Measurements from ENCODE around the gene KSR2. TPM values are rescaled to one million over a fixed set of nuclear protein-coding genes. Genes with fewer than 3 reads are reported as not detected.

KSR2 gene
- total RNA-seq, 1 donor: 0.10 TPM

DNA sequence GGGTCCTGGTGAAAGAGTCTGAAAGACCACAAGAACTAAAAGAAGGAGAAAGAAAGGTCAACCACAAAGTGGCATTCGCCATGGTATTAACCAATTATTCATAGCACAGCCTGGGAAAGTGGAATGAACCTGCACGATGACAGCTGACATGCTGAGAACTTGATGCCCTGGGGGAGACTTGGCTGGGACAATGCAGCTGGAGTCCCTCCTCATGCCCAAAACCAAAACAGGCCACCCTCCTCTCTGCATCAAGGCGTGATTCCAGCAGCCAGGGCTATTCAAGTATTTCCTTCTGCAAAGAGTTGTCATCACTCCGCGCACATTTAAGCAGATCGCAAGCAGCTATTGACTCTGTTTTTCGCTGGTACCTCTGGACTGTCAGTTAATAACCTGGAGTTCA, 440.3 kb downstream of the KSR2 start:
- H3K9me3 ChIP-seq (ENCODE audit: low read depth, low read length): no peaks in the 10 kb centered on the region
- H3K4me1 ChIP-seq (ENCODE audit: insufficient read depth, low read length): peaks cover 5% of the 10 kb centered on the region
- no peak overlapping the region for H3K4me3 ChIP-seq (ENCODE audit: low read length)
- H3K27me3 ChIP-seq (ENCODE audit: insufficient read depth, low read length): no peaks in the 10 kb centered on the region

DNA sequence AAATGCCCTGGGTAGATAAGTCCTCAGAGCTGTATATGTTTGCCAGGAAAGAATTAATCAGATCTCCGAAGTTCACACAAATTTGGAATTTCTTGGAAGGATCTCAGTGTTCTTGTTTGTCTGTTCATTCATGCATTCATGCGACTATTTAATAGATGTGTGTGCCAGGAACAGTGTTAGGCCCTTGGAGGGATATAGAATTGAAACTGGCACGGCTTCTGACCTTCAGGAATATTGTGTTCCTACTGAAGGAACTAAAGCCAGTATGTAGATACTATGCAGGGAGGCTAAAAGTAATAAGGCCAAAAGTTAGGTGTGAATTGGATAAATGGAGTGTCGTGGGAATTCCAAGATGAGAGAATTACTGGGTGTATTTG, 441.3 kb downstream of the KSR2 start:
- Histone ChIP-seq H3K9me3 (ENCODE audit: low read depth, low read length) (no peaks in the 10 kb centered on the region), H3K4me3 (ENCODE audit: low read length) (no peak overlapping the region), H3K4me1 (ENCODE audit: insufficient read depth, low read length) (peaks cover 16% of the 10 kb centered on the region), H3K27me3 (ENCODE audit: insufficient read depth, low read length) (no peaks in the 10 kb centered on the region)

DNA sequence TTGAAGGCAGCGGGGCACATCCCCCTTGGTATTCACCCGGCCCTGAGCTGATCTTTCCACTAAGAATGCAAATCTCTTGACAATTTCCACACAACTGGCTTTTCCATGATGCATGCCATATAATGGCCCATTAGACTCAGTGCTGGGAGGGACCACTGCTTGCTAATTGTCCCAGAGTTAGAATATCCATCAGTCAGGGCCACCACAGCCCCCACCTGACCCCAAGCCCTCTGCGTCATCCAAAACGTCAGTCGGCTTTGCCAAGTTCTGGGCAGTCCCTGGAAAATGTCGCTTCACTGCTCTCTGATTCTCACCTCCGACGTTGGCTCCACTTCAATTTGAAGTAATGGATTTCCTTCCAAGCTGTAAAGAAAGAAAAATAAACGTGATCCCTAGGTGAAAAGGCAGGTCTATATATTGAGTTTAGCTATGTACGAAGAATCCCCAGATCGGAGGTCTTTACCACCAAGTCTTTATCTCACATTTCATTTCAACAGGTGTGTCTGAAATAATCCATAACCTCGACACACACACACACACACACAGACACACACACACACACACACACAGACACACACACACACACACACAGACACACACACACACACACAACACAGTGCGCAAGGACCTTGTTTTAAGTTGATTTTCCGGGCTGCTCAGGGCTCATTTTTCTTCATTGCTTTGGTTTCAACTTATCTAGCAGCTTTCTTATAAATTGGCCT, 441.9 kb downstream of the KSR2 start:
- no peak overlapping the region for H3K4me3 ChIP-seq (ENCODE audit: low read length)
- H3K9me3 ChIP-seq (ENCODE audit: low read depth, low read length): no peaks in the 10 kb centered on the region
- no peaks in the 10 kb centered on the region for H3K27me3 ChIP-seq (ENCODE audit: insufficient read depth, low read length)
- peaks cover 22% of the 10 kb centered on the region for H3K4me1 ChIP-seq (ENCODE audit: insufficient read depth, low read length)

DNA sequence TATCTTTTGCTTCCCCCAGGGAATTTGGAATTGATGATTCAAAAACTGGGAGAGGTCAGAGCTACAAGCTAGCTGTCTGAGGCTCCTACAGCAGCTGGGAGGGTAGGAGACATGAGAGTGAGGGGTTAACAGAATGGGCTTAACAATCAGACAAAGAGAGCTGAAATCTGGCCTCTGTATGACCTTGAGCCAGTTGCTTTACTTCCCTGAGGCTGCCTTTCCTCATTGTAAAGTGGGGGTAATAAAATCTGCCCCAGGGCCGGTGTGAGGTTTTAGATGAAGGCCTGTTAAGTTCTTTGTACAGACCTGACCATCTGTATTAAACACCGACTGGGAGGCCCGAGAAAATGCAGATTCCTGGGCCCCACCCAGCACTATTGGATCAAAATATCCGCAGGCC, 443.0 kb downstream of the KSR2 start:
- H3K4me1 ChIP-seq (ENCODE audit: insufficient read depth, low read length): peaks cover 33% of the 10 kb centered on the region
- no peak overlapping the region for H3K4me3 ChIP-seq (ENCODE audit: low read length)
- no peaks in the 10 kb centered on the region for H3K27me3 ChIP-seq (ENCODE audit: insufficient read depth, low read length)
- no peaks in the 10 kb centered on the region for H3K9me3 ChIP-seq (ENCODE audit: low read depth, low read length)

DNA sequence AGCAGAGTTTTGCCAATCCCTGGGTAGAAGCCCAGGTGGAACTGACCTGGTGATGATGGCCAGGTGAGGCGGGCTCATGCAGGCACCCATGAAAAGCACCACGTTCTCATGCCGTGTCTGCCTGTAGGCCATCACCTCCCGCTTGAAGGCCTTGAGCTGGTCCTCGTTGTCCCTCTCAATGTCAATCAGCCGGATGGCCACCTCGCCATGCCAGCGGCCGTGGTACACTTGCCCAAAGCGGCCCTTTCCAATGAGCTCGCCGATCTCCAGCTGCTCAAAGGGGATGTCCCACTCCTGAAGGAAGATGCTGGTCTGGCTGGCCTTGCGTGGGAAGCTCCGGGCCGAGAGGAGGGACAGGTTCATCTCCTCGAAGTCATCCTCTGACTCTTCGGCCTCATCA, 444.0 kb downstream of the KSR2 start:
- Histone ChIP-seq H3K27me3 (ENCODE audit: insufficient read depth, low read length) (no peaks in the 10 kb centered on the region), H3K4me1 (ENCODE audit: insufficient read depth, low read length) (peaks cover 43% of the 10 kb centered on the region), H3K4me3 (ENCODE audit: low read length) (no peak overlapping the region), H3K9me3 (ENCODE audit: low read depth, low read length) (no peaks in the 10 kb centered on the region)

DNA sequence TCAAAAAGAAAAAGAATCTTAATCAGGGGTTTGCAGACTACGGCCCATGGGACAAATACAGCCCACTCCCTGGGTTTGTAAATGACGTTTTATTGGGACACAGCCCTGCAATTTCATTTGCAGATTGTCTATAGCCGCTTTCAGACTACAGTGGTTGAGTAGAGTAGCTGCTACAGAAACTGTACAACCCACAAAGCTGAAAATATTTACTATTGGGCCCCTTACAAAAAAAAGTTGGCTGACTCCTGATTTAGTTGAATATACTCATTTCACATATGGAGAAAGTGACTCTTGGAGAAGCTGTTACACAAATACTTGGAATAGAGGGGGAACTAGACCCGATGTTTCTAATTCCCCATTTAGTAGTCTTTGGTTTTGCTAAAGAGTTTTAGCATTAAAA, 444.8 kb downstream of the KSR2 start:
- Histone ChIP-seq H3K9me3 (ENCODE audit: low read depth, low read length) (no peaks in the 10 kb centered on the region), H3K27me3 (ENCODE audit: insufficient read depth, low read length) (no peaks in the 10 kb centered on the region), H3K4me3 (ENCODE audit: low read length) (no peak overlapping the region), H3K4me1 (ENCODE audit: insufficient read depth, low read length) (peaks cover 46% of the 10 kb centered on the region)

DNA sequence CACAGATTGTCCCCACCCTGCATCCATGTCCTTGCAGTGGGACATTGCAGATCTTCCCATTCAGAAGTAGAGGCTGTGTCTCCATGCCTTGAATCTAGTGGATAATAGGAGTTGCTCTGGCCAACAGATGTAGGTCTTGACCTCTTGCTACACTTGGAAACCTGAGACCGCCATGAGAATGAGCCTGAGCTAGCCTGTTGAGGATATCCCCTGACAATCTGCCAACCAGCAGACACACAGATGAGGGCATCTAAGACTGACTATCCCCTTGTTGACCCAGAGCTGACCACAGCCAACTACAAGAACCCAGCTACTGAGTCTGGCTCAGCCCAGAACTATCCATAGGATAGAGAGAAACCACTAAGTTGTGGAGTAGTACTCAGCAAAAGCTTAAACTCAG, 446.2 kb downstream of the KSR2 start:
- Histone ChIP-seq H3K27me3 (ENCODE audit: insufficient read depth, low read length) (no peaks in the 10 kb centered on the region), H3K4me1 (ENCODE audit: insufficient read depth, low read length) (peaks cover 46% of the 10 kb centered on the region), H3K9me3 (ENCODE audit: low read depth, low read length) (no peaks in the 10 kb centered on the region), H3K4me3 (ENCODE audit: low read length) (no peak overlapping the region)

DNA sequence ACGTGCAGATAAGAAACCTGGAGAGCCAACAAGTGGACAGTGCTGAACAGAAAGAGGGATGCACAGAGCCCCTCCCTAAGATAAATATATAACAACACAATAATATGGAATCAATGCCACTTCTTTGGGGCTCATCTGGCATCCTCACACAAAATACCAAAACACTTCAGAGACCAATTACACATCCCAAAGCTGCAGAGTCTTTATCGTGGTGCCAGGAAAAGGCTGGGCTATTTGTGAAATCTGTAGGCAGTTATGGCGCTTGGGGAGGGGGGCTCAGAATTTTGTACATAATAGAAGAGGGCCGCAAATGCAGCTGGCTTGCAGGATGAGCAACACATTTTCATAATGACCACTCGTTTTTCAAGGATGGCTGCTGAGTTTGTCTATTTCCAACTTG, 446.9 kb downstream of the KSR2 start:
- H3K4me3 ChIP-seq (ENCODE audit: low read length): no peak overlapping the region
- no peaks in the 10 kb centered on the region for H3K9me3 ChIP-seq (ENCODE audit: low read depth, low read length)
- no peaks in the 10 kb centered on the region for H3K27me3 ChIP-seq (ENCODE audit: insufficient read depth, low read length)
- peaks cover 46% of the 10 kb centered on the region for H3K4me1 ChIP-seq (ENCODE audit: insufficient read depth, low read length)

DNA sequence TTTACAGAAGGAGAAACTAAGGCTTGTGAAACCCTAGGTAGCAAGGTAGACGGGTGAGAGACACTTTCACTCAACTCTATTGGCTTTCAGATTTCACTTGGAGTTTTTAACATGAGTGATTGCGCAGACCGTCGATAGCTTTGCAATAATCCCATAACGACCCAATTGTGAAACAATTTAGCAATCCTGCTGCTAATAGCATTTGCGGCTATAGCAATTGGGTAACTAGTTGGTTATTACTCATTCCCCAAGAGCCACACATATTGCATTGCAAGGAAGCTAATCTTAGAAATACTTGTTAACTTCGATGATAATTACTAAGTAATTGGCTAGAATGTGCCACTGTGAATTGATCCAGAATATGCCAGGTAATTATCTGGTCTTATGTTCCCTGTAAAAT, 447.4 kb downstream of the KSR2 start:
- H3K4me3 ChIP-seq (ENCODE audit: low read length): no peak overlapping the region
- H3K27me3 ChIP-seq (ENCODE audit: insufficient read depth, low read length): no peaks in the 10 kb centered on the region
- H3K9me3 ChIP-seq (ENCODE audit: low read depth, low read length): no peaks in the 10 kb centered on the region
- H3K4me1 ChIP-seq (ENCODE audit: insufficient read depth, low read length): peaks cover 46% of the 10 kb centered on the region

DNA sequence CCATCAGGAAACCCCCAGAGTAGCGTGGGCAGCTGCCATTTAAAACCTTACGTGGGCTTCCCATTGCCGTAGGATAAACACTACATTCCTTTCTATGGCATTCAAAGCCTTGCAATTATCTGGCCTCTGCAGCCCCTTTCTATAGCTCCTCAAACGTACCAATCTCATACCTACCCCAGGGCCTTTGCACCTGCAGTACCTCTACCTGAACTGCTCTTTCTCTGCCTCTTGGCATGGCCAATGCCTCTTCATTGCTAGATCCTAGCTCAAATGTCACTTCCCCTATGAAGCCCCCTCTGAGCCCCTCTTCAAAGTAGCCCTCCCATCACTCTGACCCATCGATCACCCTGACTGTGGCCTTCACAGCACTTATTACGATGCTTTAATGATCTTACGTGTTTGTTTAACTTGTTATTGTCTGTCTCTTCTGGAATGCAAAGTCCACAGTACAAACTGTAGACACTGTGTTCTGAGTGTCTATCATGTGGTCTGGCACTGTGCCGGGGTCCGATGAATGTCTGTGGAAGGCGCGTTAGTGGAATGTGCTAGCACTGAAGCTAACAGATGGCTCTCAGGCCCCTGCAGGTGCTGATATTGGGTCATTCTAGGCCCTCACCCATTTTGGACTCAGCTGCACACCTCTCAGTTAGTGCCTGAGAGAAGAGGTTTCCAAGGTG, 450.1 kb downstream of the KSR2 start:
- no peaks in the 10 kb centered on the region for H3K27me3 ChIP-seq (ENCODE audit: insufficient read depth, low read length)
- H3K4me3 ChIP-seq (ENCODE audit: low read length): no peak overlapping the region
- H3K4me1 ChIP-seq (ENCODE audit: insufficient read depth, low read length): peaks cover 42% of the 10 kb centered on the region
- H3K9me3 ChIP-seq (ENCODE audit: low read depth, low read length): no peaks in the 10 kb centered on the region

DNA sequence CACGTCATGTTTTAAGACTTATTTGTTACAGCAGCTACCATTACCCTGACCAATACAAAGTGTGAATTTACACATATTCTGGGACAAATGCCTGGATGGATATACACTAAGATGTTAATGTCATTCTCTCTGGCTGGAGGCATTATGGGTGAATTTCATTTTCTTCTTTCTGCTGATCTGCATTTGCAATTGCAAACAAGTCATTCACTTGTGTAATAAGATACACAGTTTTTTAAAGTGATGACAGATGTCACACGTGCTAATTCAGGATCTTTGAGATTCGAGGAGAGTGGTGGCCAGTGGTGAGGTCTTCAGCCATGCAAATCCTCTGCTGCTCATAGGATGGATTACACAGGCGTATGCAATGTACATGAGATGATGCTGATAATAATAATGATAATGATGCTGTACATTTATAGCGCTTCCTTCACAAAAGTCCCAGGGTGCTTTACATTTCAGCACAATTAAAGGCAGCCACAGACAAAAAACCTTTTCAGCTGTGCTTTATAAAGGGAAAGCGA, 451.5 kb downstream of the KSR2 start:
- H3K4me3 ChIP-seq (ENCODE audit: low read length): no peak overlapping the region
- peaks cover 28% of the 10 kb centered on the region for H3K4me1 ChIP-seq (ENCODE audit: insufficient read depth, low read length)
- no peaks in the 10 kb centered on the region for H3K27me3 ChIP-seq (ENCODE audit: insufficient read depth, low read length)

DNA sequence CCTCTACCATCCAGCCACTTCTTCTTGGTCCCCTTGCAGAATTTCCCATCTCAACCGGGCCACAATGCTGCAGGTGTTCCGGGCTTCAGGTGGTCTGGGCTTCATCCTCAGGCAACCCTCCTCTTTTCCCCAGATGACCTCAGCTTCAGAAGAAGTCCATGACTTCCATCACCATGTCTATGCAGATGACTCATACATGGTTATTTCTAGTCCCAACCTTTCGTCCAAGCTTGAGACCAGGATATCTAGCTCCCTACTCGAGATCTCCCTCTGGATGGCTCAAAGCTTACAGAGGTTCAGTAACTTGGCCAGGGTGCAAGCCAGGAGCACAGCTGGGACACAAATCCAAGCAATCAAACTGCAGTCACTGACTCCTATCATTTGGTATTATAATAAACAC, 452.8 kb downstream of the KSR2 start:
- Histone ChIP-seq H3K27me3 (ENCODE audit: insufficient read depth, low read length) (peaks cover 4% of the 10 kb centered on the region), H3K4me3 (ENCODE audit: low read length) (no peak overlapping the region), H3K4me1 (ENCODE audit: insufficient read depth, low read length) (peaks cover 15% of the 10 kb centered on the region), H3K9me3 (ENCODE audit: low read depth, low read length) (no peaks in the 10 kb centered on the region)

More for the DNA sequence above, 451.5 kb downstream of the KSR2 start:
- no peaks in the 10 kb centered on the region for H3K9me3 ChIP-seq (ENCODE audit: low read depth, low read length)

DNA sequence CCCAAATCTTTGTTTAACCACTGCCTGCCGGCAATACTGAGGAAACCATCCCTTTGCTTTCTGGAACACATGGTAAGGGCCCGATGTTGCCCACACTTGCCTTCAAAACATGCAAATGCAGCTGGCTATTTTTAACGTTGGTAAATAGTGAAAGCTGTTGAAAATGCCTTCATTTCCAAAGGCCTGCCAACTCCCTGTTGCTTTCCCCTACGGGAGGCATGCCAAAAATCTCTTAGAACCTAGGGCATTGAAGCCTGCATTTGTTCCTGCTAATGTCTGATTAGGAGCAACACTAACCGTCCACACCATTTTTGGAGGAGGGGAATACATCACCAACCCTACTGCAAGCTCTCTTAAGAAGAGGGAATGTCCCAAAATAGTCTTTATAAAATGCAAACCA, 454.8 kb downstream of the KSR2 start:
- H3K4me1 ChIP-seq (ENCODE audit: insufficient read depth, low read length): no peaks in the 10 kb centered on the region
- no peak overlapping the region for H3K4me3 ChIP-seq (ENCODE audit: low read length)
- H3K9me3 ChIP-seq (ENCODE audit: low read depth, low read length): no peaks in the 10 kb centered on the region
- peaks cover 6% of the 10 kb centered on the region for H3K27me3 ChIP-seq (ENCODE audit: insufficient read depth, low read length)

DNA sequence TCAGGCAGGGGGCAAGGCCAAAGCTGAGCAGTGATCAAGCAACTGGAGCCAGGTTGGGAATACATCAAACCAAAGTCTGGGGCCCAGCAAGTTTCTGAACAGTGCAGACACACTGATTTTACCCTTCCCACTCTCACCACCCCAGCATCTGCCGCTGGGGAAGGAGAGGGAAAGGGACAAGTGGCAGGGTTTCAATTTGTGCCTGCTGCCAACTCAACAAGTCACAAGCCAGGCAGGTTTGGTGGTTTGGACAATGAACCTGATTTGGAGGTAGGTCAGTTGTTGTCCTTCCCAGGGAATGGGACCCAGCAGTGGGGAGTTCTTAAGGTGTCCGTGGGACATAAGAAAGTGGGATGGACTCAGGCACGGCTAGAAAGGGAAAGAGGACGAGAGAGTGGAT, 455.4 kb downstream of the KSR2 start:
- Histone ChIP-seq H3K4me3 (ENCODE audit: low read length) (no peak overlapping the region), H3K27me3 (ENCODE audit: insufficient read depth, low read length) (peaks cover 6% of the 10 kb centered on the region), H3K9me3 (ENCODE audit: low read depth, low read length) (no peaks in the 10 kb centered on the region), H3K4me1 (ENCODE audit: insufficient read depth, low read length) (no peaks in the 10 kb centered on the region)

DNA sequence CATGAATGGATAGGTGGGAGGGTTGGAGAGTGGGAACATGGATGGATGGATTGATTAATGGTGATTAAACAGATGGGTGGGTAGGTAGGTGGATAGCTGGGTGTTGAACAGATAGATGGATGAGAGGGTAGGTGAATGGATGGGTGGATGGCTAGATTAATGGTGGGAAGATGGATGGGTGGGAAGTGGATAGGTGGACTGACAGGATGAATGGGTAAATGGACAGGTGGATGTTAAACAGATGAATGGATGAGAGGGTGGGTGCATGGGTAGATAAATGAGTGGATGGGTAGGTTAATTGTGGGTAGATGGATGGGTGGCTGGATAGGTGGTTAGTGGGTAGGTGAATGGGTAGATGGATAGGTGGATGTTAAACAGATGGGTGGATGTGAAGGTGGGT, 460.3 kb downstream of the KSR2 start:
- no peaks in the 10 kb centered on the region for H3K9me3 ChIP-seq (ENCODE audit: low read depth, low read length)
- H3K27me3 ChIP-seq (ENCODE audit: insufficient read depth, low read length): peaks cover 6% of the 10 kb centered on the region
- no peaks in the 10 kb centered on the region for H3K4me1 ChIP-seq (ENCODE audit: insufficient read depth, low read length)
- H3K4me3 ChIP-seq (ENCODE audit: low read length): no peak overlapping the region

DNA sequence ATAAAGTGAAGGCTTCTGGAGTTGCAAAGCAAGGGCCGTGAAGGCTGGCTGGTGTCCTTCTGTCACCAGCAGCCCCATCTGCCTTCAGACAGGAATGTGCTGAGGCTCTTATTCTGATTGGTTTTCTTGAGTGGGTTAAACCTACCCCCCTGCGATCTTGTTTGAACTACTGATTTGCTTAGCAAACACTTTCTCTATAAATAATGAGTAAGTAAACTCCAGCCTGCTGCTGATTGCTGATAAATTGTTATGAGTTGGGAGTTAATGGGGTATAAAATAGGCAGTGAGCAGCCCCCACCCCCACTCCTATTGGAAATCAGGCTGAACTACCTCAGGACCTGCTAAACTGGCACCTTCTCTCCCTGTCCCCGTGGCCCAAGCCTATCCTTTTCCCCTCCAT, 461.2 kb downstream of the KSR2 start:
- no peak overlapping the region for H3K4me3 ChIP-seq (ENCODE audit: low read length)
- H3K27me3 ChIP-seq (ENCODE audit: insufficient read depth, low read length): peaks cover 6% of the 10 kb centered on the region
- no peaks in the 10 kb centered on the region for H3K9me3 ChIP-seq (ENCODE audit: low read depth, low read length)
- H3K4me1 ChIP-seq (ENCODE audit: insufficient read depth, low read length): no peaks in the 10 kb centered on the region
